Activated naive CD4-positive, alpha-beta T cell (primary cell): ENCODE data around the gene PHKA2.
"Not testable (repeated sequence)": the region's sequence is repeated elsewhere in the genome, so short reads cannot be mapped to it uniquely, and the experiment has no call there.

ENCODE experiments used
- DNase-seq, 4 experiments: peaks; one replicate each; lab custom pipeline; 2025; lab: John Stamatoyannopoulos, UW

Gene PHKA2, protein sequence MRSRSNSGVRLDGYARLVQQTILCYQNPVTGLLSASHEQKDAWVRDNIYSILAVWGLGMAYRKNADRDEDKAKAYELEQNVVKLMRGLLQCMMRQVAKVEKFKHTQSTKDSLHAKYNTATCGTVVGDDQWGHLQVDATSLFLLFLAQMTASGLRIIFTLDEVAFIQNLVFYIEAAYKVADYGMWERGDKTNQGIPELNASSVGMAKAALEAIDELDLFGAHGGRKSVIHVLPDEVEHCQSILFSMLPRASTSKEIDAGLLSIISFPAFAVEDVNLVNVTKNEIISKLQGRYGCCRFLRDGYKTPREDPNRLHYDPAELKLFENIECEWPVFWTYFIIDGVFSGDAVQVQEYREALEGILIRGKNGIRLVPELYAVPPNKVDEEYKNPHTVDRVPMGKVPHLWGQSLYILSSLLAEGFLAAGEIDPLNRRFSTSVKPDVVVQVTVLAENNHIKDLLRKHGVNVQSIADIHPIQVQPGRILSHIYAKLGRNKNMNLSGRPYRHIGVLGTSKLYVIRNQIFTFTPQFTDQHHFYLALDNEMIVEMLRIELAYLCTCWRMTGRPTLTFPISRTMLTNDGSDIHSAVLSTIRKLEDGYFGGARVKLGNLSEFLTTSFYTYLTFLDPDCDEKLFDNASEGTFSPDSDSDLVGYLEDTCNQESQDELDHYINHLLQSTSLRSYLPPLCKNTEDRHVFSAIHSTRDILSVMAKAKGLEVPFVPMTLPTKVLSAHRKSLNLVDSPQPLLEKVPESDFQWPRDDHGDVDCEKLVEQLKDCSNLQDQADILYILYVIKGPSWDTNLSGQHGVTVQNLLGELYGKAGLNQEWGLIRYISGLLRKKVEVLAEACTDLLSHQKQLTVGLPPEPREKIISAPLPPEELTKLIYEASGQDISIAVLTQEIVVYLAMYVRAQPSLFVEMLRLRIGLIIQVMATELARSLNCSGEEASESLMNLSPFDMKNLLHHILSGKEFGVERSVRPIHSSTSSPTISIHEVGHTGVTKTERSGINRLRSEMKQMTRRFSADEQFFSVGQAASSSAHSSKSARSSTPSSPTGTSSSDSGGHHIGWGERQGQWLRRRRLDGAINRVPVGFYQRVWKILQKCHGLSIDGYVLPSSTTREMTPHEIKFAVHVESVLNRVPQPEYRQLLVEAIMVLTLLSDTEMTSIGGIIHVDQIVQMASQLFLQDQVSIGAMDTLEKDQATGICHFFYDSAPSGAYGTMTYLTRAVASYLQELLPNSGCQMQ

GRCh38 chrX:18983666-18984380 is at the start of gene PHKA2:
Gene PHKA2, minus strand, starts transcription at chrX:18984114. Its CDS starts 182 bp downstream, at chrX:18983932.
- peak in 2 of 4 experiments; percentile 27 to 55 for DNase-seq

DNA sequence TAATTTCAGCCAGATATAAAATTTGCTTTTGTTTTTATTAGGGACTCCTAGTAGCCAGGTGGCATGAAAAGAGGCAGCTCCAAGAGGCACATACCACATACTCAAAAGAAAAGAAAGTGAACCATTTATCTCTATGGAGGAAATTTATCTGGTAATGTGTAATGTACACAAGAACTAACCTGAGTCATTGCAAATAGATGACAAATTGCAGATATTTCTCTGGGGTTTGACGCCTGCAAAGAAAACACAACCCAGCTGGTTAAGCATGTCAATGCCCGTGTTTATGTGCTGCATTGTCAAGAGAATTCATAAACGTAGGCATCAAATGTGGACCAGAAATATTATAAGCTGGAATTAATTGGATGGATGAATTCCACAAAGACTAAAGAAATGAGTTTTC is 46.9 kb upstream of the PHKA2 start:
- no peak for DNase-seq

DNA sequence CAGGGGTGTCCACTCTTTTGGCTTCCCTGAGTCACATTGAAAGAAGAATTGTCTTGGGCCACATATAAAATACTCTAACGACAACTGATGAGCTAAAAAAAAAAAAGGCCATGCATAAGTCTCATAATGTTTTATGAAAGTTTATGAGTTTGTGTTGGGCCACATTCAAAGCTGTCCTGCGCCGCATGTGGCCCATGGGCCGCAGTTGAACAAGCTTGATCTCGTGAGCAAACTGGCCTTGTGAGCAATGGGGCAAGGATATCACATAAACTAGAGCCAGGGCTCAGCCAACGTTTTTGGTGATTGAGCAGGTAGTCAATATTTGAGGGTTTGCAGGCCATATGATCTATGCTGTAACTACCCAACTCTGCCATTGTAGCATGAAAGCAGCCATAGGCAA is 44.6 kb upstream of the PHKA2 start:
- no peak for DNase-seq

DNA sequence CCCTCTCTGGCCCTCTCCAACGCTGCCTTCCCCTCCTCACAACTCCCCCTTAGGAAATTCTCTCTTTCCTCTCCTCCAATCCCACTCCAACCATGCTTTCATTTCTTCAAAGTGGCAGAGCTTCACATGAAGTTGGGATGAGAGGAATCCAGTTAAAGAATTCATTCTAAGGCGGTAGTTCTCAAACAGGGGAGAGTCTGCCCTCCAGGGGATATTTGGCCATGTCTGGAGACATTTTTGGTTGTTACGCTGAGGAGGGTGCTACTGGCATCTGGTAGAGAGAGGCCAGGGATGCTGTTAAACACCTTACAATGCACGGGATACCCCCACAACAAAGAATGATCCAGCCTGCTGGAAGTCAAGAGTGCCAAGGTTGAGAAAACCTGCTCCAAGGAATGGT is 40.5 kb upstream of the PHKA2 start:
- no peak for DNase-seq

GRCh38 chrX:19019996-19020395 is 36.1 kb upstream of the PHKA2 start:
- no peak for DNase-seq

DNA sequence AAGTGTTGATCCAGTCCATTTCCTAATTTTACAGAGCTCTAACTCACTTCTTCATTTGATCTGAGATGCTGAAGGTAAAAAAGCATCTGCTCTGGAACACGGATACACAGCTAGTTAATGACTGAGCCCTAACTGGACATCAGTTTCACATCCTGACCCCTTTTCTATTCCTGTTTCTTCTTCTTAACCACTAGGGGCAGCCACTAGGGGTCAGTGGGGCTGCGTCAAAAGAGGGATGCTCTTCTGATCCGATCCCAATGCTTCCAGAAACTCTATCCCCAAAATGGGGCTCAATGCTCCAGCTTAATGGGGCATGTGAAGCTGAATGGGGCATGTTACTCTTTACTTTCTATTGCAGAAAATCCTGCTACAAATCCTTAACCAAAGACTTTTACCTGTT is 33.4 kb upstream of the PHKA2 start:
- no peak for DNase-seq

GRCh38 chrX:19016614-19017013 is 32.7 kb upstream of the PHKA2 start:
- DNase-seq, result not testable (repeated sequence)

DNA sequence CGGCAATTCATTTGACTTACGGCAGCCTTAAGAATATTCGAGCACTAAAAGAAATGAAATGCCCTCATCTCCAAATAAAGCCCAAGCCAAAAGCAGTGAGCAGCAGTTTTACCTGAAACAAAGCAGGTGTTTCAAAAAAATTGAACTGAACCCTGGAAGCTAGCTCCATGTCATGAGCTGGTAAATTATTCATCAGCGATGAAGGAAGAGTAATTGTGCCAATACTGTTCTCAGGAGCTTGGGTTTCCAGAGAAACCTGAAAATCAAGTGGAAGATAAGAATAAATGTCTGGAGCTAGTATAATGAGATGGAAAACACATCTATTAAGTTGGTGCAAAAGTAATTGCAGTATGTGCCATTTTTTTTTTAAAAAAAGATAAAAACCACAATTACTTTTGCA is 24.0 kb upstream of the PHKA2 start:
- no peak for DNase-seq

GRCh38 chrX:19007011-19007410 is 23.1 kb upstream of the PHKA2 start:
- no peak for DNase-seq

DNA sequence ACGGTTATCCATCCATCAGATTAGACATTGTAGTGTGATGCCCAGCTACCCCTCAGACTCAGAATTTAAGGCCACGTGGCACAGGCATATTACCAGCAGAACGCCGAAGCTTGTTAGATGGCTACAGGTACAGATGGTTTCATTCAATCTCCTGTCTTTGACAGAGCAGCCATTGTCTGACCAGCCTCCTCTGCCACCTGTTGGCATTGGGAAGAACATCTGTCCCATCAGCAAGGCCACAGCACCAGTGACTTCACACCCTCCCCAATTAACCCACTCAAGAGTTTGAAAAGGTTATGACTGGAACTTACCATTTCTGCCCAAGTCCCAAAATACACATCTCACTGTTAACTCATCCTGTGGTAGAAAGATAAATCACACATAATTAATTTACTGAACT is 22.0 kb upstream of the PHKA2 start:
- DNase-seq, result no peak

- no peak for DNase-seq
These were observed 19.8 kb upstream of the PHKA2 start for GRCh38 chrX:19003756-19004155.

DNA sequence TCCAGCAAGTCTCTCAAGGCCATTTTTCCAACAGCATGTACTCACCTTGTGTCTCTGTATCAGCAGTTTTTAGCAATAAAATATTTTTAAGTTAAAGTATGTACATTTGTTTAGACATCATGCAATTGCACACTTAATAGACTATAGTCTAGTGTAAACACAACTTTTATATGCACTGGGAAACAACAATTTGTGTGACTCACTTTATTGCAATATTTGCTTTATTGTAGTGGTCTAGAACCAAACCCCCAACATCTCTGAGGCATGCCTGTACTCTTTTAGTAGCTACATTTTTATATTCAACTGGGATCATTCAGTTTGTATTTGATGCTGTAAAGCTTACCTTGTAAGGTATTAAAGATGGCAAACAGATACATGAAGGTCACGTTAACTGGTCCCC is 14.7 kb upstream of the PHKA2 start:
- no peak for DNase-seq

- DNase-seq, result no peak
These were observed 14.0 kb upstream of the PHKA2 start for GRCh38 chrX:18997916-18998315.

- DNase-seq, result no peak
These were observed 12.6 kb upstream of the PHKA2 start for GRCh38 chrX:18996536-18996935.

DNA sequence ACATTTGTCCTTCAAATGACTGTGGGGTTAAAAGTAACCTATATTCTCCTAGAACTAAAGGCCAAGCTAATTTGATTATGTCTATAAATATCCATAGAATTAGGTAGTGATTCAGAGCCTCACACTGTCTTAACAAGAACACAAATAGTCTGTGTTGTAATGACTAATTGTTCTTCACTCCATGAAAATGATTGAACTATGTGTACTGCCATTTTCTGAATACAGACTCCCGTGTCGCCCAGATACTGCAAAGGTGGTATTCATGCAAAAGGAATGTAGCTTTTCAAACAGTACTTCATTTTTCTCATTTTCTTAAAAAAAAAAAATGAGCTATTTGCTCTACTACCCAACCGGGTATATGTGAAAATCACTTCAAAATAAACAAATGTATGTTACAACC is 11.3 kb upstream of the PHKA2 start:
- no peak for DNase-seq

DNA sequence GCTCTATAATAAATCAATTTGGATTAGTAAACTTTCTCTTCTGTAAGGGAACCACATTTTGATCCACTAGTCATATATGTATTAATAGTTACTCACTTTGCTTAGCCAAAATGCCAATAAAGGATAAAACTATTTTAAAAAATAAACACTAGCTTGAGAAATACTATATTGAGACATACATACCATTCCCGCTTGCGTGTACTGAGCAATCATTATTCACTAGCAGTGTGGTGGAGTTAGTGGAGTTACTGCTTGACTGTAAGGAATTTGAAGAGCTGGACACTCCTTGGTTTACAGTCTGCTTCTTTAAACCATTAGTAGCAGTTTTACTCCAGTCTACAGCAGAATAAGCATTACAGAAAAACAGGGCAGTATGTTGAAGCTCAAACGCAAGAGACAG is 10.8 kb upstream of the PHKA2 start:
- no peak for DNase-seq

DNA sequence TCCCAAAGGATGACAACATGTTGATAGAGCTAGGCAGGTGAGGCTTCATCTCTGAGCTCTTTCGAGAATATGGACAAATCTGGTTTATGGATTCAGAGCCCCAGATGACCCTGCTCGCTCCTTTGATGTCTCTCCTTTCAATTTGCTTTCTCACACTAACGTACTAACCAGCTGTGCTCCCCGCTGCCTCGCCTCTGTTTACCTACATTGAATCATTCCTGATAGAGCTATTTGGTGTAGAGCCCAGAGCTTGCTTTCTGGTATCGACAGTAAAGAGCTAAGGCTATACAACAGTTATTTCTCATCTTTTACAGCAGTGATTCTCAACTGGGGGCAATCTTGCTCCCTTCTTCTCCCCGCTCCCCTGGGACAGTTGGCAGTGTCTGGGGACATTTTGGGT is 8.9 kb upstream of the PHKA2 start:
- DNase-seq, result no peak

DNA sequence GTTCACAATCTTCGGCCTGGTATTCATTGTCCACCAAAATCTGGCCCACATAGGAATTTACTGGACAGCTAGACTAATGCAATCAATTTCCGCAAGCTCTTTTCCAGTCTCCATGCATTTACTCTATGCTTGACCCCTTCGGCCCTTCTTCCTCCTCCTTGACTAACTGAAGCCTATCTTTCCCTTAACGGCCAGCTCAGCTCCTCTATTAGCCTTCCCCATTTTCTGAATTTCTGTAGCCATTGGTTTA is 1.2 kb upstream of the PHKA2 start:
- DNase-seq, result no peak

DNA sequence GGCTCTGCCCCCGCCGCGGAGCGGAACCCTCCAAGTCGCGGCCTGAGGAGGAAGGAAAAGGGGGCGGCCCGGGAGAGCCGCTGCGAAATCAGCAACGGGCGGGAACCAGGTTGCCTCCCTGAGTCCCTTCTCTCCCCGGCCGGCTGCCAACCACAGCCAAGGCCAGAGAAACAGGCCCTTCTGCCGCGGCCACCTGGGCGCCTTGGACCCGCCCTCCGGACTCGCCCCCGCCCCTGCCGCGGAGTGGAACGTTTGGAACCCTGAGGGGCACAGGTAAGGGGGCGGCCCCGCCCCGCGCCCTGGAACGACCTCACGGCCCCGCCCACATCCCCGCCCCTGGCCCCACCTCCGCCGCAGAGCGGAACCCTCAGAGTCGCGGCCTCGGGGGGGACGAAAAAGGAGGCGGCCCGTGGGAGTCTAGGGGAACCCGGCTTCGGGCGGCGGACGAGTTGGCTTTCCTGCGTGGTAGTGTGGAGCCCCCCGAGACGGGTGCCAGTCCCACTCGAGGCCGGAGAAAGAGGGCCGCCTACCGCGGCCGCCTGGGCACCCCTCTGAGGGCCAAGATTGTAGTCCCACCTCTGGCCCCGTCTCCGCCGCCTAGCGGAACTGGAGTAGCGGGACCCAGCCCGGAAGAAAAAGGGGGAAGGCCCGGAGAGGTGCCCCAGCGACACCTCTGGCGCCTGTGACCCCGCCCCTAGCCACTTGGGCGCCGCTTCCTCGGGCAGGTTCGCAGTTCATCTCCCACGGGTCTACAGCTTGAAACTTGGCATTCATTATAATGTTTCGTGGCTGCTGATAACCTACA is 669 bp upstream of the PHKA2 start:
- peak; percentile 64 to 82 (median 68) for DNase-seq

DNA sequence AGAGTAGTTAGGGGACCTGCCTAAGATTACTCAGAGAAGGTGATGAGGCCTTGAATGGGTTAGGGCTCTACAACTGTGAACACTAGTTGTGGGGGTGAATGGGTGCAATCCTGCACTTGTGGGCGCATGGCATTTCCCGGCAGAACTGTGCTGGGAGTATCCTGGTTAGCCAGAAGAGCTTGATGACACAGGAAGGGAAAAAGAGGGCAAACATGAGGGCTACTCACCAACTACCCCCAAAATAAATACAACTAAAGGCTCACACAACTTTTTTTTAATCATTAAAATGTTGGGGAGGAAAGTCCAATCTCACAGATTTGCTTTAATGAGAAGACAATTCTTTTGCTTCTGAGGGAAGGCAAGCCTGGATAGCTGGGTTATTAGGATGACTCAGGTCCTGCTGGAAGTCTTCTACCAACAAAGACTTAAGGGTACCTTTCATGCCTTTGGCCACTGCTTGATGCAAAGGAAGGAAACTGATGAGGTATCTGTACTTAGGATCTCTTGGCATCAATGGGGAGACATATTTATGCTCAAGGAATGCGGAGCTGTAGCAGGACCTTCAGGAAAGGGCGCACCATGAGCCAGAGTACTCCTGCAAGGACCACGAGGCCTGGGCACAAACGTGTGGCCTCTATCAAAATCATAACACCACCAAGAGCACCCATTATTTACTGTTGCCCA is 2.6 kb downstream of the PHKA2 start:
- no peak for DNase-seq

GRCh38 chrX:18980262-18980661 is 3.7 kb downstream of the PHKA2 start:
- not testable (repeated sequence) for DNase-seq
